GM12874 (cell line): ENCODE measurements around the gene TIGD6.

Source experiments
- TF ChIP-seq, protein P1 (sequence below): IDR thresholded peaks from 2 replicates; pipeline ENCODE4 v1.5.1; 2011; ENCODE audit warnings: low read depth, mild to moderate bottlenecking, control low read depth, low read length, moderate library complexity; ENCODE audit not compliant: insufficient read depth

The TIGD6 gene

DNA sequence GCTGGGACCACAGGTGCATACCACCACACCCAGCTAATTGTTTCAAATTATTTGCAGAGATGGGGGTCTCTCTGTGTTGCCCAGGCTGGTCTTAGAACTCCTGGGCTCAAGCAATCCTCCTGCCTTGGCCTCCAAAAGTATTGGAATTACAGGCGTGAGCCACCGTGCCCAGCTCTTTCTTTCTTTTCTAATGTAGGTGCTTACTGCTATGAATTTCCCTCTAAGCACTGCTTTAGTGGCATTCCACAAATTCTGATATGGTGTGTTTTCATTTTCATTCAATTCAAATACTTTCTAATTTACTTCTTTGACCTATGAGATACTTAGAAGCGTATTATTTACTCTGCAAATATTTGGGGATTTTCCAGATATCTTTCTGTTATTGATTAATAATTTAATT is 15.0 kb upstream of the TIGD6 start:
- TF ChIP-seq, protein P1, sequence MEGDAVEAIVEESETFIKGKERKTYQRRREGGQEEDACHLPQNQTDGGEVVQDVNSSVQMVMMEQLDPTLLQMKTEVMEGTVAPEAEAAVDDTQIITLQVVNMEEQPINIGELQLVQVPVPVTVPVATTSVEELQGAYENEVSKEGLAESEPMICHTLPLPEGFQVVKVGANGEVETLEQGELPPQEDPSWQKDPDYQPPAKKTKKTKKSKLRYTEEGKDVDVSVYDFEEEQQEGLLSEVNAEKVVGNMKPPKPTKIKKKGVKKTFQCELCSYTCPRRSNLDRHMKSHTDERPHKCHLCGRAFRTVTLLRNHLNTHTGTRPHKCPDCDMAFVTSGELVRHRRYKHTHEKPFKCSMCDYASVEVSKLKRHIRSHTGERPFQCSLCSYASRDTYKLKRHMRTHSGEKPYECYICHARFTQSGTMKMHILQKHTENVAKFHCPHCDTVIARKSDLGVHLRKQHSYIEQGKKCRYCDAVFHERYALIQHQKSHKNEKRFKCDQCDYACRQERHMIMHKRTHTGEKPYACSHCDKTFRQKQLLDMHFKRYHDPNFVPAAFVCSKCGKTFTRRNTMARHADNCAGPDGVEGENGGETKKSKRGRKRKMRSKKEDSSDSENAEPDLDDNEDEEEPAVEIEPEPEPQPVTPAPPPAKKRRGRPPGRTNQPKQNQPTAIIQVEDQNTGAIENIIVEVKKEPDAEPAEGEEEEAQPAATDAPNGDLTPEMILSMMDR: no peak

DNA sequence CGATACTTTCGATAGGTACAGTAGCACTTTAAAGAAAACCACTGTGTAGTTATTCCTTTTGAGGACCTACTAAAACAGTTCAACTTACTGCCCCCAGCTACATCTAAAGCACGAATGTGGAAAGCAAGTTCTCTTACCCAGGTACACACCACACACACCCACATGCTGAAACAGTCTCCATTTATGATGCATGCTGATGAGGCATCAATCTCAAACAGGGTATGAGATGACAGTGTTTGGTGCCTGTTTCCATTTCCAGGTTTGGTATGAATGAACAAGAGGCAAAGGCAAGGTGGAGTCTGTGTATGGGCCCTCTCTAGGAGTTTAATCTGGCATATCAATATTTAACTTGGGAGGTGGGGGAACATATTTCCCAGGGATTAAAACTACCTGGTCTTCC is 14.0 kb upstream of the TIGD6 start:
- TF ChIP-seq, protein P1: no peak

DNA sequence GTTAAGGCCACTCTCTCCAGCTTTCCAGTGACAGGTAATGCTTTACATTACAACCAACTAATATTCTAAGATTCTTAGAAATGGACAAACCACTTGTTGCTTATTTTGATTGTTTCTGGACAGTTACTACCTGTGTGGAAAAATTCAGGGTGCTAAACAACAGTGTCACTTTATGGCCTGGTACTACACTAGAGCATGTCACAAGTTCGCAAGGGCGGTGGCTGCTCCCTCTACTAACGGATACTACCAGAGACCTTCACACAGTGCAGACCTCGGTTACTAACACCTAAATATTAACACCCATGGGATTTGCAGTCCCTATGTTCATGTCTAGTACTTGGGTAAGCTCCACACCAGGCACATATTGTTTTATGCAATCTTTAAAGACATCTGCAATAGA is 13.5 kb upstream of the TIGD6 start:
- TF ChIP-seq, protein P1: no peak

DNA sequence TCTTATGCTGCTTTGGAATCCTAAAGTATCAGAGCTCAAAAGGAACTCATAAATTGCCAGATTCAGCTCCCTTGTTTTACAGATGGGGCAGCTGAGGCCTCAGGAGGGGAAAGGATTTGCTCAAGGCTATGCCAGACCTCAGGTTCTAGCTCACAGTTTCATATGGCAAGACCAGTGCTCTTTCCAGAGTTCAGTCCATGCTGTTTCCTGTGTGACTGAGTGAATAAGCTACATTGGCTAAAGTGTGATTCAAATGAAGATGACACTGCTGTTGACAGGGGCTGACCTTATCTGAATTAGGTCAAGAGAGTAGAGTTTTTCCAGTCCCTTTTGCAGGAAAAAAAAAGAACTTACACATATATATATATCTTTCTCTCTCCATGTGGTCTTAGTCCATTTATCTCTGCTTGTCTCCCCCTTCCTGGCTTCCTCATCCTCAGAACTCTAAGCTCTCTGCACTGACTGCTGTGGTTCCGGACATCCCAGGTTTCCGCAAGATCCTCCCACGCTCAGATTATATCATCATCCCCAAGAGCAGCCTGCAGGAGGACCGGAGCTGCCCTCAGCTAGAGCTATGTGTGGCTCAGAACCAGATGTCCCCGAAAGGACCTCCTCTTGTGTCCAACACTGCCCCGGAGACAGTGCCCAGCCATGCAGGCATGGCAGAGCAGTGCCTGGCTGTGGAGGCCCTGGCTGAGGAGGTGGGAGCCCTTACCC is 9.4 kb upstream of the TIGD6 start:
- TF ChIP-seq, protein P1: no peak

DNA sequence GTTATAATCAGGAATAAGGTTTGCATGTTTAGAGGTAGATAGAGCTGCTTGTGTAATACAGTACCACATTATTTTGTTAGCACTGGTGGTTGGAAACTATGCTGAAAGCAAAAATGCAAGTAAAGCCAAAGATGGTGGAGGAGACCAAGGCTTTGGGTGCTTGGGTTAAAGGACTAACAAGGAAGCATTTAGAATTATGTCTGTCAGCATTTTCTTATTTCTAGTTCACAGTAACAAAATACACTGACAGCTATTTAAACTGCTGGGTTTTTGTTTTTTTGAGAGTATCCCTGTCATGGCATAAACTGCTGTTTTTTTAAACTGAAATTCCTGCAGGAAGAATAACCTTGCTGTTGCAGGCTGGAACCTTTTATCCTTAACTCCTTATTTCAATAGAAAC is 6.6 kb upstream of the TIGD6 start:
- TF ChIP-seq, protein P1: no peak

GRCh38 chr5:150006318-150006717 is 5.9 kb upstream of the TIGD6 start:
- TF ChIP-seq, protein P1: no peak

DNA sequence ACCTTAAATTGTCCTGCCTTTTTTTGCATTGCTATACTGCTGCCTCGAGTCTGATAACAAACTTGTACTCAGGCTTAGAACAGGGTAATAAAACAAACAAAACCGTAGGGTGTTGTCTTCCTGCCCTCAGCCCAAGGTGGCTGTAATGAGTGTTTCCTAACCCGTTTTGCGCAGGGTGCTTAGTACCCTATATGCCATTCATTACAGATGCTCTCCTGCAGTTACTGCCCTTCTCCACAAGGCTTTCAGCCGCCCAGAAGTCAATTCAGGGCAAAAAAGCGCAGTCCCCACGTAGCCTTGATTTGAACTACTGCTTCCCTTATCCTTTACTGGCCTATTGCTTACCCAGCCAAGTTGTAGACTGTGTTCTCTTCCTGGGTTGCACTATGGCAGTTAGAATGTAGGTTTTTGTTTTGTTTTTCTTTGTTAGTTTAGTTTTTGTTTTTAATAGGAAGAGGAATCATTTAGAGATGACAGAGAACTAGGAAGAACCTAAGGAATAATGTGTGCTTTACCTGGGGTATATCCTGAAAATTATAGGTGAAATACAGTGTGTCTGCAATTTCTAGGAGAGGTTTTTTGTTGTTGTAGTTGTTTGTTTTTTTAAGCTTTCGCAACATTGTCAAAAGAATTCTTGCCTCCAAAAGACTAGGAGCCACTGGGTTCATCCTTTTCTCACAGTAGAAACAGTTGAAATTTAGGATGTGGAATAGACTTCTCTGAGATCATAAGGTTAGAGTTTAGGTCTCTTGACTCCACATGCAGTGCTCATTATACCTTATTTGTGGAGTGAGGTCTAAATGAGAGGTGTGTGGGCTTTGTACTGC is 1.4 kb upstream of the TIGD6 start:
- TF ChIP-seq, protein P1: peak; percentile 73
